H1 (cell line): Measurements from ENCODE around the gene AAK1. TPM values are rescaled to one million over a fixed set of nuclear protein-coding genes. Genes with fewer than 3 reads are reported as not detected.

Experiments used
- CTCF ChIA-PET: fragments of 300-600 bp; sonication (Branson Sonifier 250); formaldehyde crosslinking; loops from one replicate; lab custom pipeline; 2021; ENCODE audit not compliant: partially characterized antibody; lab: Charles Lee
- POLR2A ChIA-PET: fragments of 300-600 bp; sonication (Branson Sonifier 250); formaldehyde crosslinking; loops from one replicate; lab custom pipeline; 2021; ENCODE audit warnings: inconsistent platforms; ENCODE audit not compliant: partially characterized antibody; lab: Charles Lee
- DNase-seq, 2 experiments: peaks; one replicate each; pipeline versions ENCODE4 v3.0.0 to v3.0.0-alpha.2; 2010 to 2022; ENCODE audit warnings: low spot score in 2 of 2, low read depth in 1 of 2, mixed read lengths in 1 of 2
- FAIRE-seq: peaks from 2 replicates; lab custom pipeline; 2011; peaks lifted over from hg19 to GRCh38; lab: Jason Lieb, UNC
- H2AFZ ChIP-seq: 2 replicates; pipeline ENCODE4 v1.8.1; 2012; ENCODE audit warnings: low read length, inconsistent platforms
- H2AK5ac ChIP-seq: 2 replicates; pipeline ENCODE4 v1.6.1; 2013; ENCODE audit warnings: low read depth, low read length
- H2BK120ac ChIP-seq: replicated peaks from 2 replicates; pipeline ENCODE3; 2013; ENCODE audit warnings: low read depth, low read length, inconsistent platforms
- H2BK12ac ChIP-seq: 2 replicates; pipeline ENCODE4 v1.6.1; 2013; ENCODE audit warnings: low read depth, low read length
- H2BK15ac ChIP-seq: 2 replicates; pipeline ENCODE4 v1.6.1; 2013; ENCODE audit warnings: low read length
- H2BK20ac ChIP-seq: 2 replicates; pipeline ENCODE4 v1.6.1; 2013; ENCODE audit warnings: low read length
- H2BK5ac ChIP-seq: 2 replicates; pipeline ENCODE4 v1.6.1; 2013; ENCODE audit warnings: low read depth, low read length
- H3K14ac ChIP-seq: 2 replicates; pipeline ENCODE4 v1.6.1; 2013; ENCODE audit warnings: inconsistent platforms; ENCODE audit not compliant: insufficient read length
- H3K18ac ChIP-seq: 2 replicates; pipeline ENCODE4 v1.6.1; 2013; ENCODE audit warnings: low read length; ENCODE audit errors: extremely low read depth
- H3K23ac ChIP-seq: 2 replicates; pipeline ENCODE4 v1.6.1; 2013; ENCODE audit warnings: inconsistent platforms; ENCODE audit not compliant: insufficient read length
- H3K23me2 ChIP-seq: 2 replicates; pipeline ENCODE4 v1.6.1; 2013; ENCODE audit warnings: low read depth, low read length
- H3K27ac ChIP-seq: 2 replicates; pipeline ENCODE4 v1.6.1; 2011; ENCODE audit warnings: low read depth, low read length, inconsistent platforms
- H3K27me3 ChIP-seq, 4 experiments: replicated peaks in 1 of 4; 1 replicate in 1 of 4; 2 replicates in 3 of 4; pipeline versions ENCODE4 v1.6.1 to v1.8.1; 2011 to 2013; ENCODE audit warnings: low read length in 3 of 4, mild to moderate bottlenecking in 3 of 4, inconsistent platforms in 2 of 4, mixed read lengths in 2 of 4, moderate library complexity in 1 of 4; ENCODE audit not compliant: control insufficient read depth in 3 of 4, insufficient read depth in 3 of 4; ENCODE audit errors: extremely low read depth in 1 of 4
- H3K36me3 ChIP-seq, 4 experiments: 2 replicates each; pipeline versions ENCODE4 v1.6.1 to v1.8.1; 2011 to 2013; ENCODE audit warnings: mild to moderate bottlenecking in 4 of 4, low read length in 3 of 4, moderate library complexity in 2 of 4, control low read depth in 1 of 4, inconsistent platforms in 1 of 4; ENCODE audit not compliant: insufficient read depth in 4 of 4, control insufficient read depth in 2 of 4
- H3K4ac ChIP-seq: replicated peaks from 2 replicates; pipeline ENCODE3; 2013; ENCODE audit warnings: low read length, low read depth, mixed read lengths, inconsistent platforms; ENCODE audit not compliant: insufficient read length
- H3K4me1 ChIP-seq, 4 experiments: replicated peaks in 1 of 4; 1 replicate in 1 of 4; 2 replicates in 3 of 4; pipeline versions ENCODE4 v1.6.1 to v1.8.1; 2011 to 2013; ENCODE audit warnings: low read length in 3 of 4, inconsistent platforms in 2 of 4, mixed read lengths in 1 of 4; ENCODE audit not compliant: insufficient read depth in 4 of 4, control insufficient read depth in 3 of 4
- H3K4me2 ChIP-seq, 2 experiments: 2 replicates each; pipeline versions ENCODE4 v1.6.1 to v1.8.1; 2011 to 2013; ENCODE audit warnings: low read depth in 2 of 2, low read length in 2 of 2, control low read depth in 1 of 2, inconsistent platforms in 1 of 2, mild to moderate bottlenecking in 1 of 2; ENCODE audit not compliant: insufficient read depth in 1 of 2
- H3K4me3 ChIP-seq, 4 experiments: fragments of 200-600, 300-600 bp in 1 of 4; sonication (generic), shearing (Covaris generic), sonication (Bioruptor Twin) in 1 of 4; 2 replicates each; pipeline versions ENCODE4 v1.5.1 to v1.8.1; 2011 to 2016; ENCODE audit warnings: low read length in 4 of 4, low read depth in 3 of 4, control low read depth in 2 of 4, inconsistent platforms in 2 of 4, mild to moderate bottlenecking in 2 of 4, mixed read lengths in 1 of 4, moderate library complexity in 1 of 4; ENCODE audit not compliant: insufficient read depth in 2 of 4; ENCODE audit errors: extremely low read depth in 1 of 4
- H3K56ac ChIP-seq: replicated peaks from 2 replicates; pipeline ENCODE3; 2013; ENCODE audit warnings: low read depth, mild to moderate bottlenecking, mixed read lengths, low read length, inconsistent platforms; ENCODE audit not compliant: insufficient read length
- H3K79me1 ChIP-seq: 2 replicates; pipeline ENCODE4 v1.6.1; 2013; ENCODE audit warnings: low read depth, low read length, control low read depth
- H3K79me2 ChIP-seq, 2 experiments: 2 replicates each; pipeline versions ENCODE4 v1.6.1 to v1.8.1; 2012 to 2013; ENCODE audit warnings: low read length in 2 of 2, mild to moderate bottlenecking in 2 of 2, inconsistent platforms in 1 of 2; ENCODE audit not compliant: insufficient read depth in 2 of 2, control insufficient read depth in 1 of 2
- H3K9ac ChIP-seq, 4 experiments: replicated peaks in 1 of 4; 1 replicate in 1 of 4; 2 replicates in 3 of 4; pipeline versions ENCODE4 v1.6.1 to v1.8.1; 2011 to 2013; ENCODE audit warnings: low read depth in 3 of 4, low read length in 3 of 4, control low read depth in 2 of 4, mild to moderate bottlenecking in 2 of 4, moderate library complexity in 2 of 4, inconsistent platforms in 1 of 4; ENCODE audit errors: extremely low read depth in 1 of 4
- H3K9me3 ChIP-seq, 2 experiments: 2 replicates each; pipeline versions ENCODE4 v1.6.1 to v1.8.1; 2012 to 2013; ENCODE audit warnings: mild to moderate bottlenecking in 2 of 2, moderate library complexity in 2 of 2, control low read depth in 1 of 2, inconsistent platforms in 1 of 2, low read depth in 1 of 2, low read length in 1 of 2, mixed read lengths in 1 of 2; ENCODE audit not compliant: insufficient read depth in 2 of 2
- H4K20me1 ChIP-seq, 2 experiments: replicated peaks in 1 of 2; 2 replicates each; pipeline versions ENCODE3 to v1.8.1; 2011 to 2013; ENCODE audit warnings: inconsistent platforms in 2 of 2, low read length in 2 of 2, mild to moderate bottlenecking in 1 of 2; ENCODE audit not compliant: insufficient read depth in 2 of 2, control insufficient read depth in 1 of 2
- H4K5ac ChIP-seq: 2 replicates; pipeline ENCODE4 v1.6.1; 2013; ENCODE audit warnings: low read length, low read depth, mixed read lengths, inconsistent platforms; ENCODE audit not compliant: insufficient read length
- H4K8ac ChIP-seq: 2 replicates; pipeline ENCODE4 v1.8.0; 2013; ENCODE audit warnings: mild to moderate bottlenecking, moderate library complexity, low read length, inconsistent platforms; ENCODE audit not compliant: insufficient read depth; ENCODE audit errors: extremely low read depth
- H4K91ac ChIP-seq: replicated peaks from 2 replicates; pipeline ENCODE3; 2013; ENCODE audit warnings: low read length, mixed read lengths, inconsistent platforms; ENCODE audit not compliant: insufficient read length
- BCL11A ChIP-seq, 2 experiments: IDR thresholded peaks; one replicate each; pipeline ENCODE4 v1.6.1; 2011; ENCODE audit warnings: low read depth in 2 of 2, low read length in 2 of 2, mild to moderate bottlenecking in 2 of 2
- MAFK ChIP-seq: IDR thresholded peaks from 2 replicates; pipeline ENCODE4 v1.6.1; 2012; ENCODE audit warnings: low read depth, mild to moderate bottlenecking, improper control_type of control experiment, low read length
- POLR2AphosphoS5 ChIP-seq: IDR thresholded peaks from 2 replicates; pipeline ENCODE4 v1.6.1; 2011; ENCODE audit warnings: low read depth, low read length
- TAF7 ChIP-seq: optimal IDR thresholded peaks from 2 replicates; pipeline ENCODE3; 2011; ENCODE audit warnings: low read depth, mild to moderate bottlenecking, inconsistent platforms, low read length, moderate library complexity, borderline replicate concordance
- TBP ChIP-seq: IDR thresholded peaks from 2 replicates; pipeline ENCODE4 v1.6.1; 2011; ENCODE audit warnings: low read depth, low read length, improper control_type of control experiment
- WGBS, 2 experiments: shearing (Covaris generic) in 1 of 2; methylation state at CpG; one replicate each; pipeline versions ENCODE4 v1.1.6 to v1.1.7; 2013 to 2015; ENCODE audit warnings: low lambda C conversion rate in 2 of 2, mixed read lengths in 2 of 2, inconsistent platforms in 1 of 2, low coverage in 1 of 2, missing lambda C conversion rate in 1 of 2; ENCODE audit not compliant: insufficient replicate concordance in 2 of 2, insufficient coverage in 1 of 2, insufficient read length in 1 of 2; ENCODE audit errors: extremely low coverage in 1 of 2, missing lambda C conversion rate in 1 of 2; 5-methylcytosine and 5-hydroxymethylcytosine counted together
- polyA plus RNA-seq, 7 experiments: library from polyadenylated mRNA; depleted of rRNA in 3 of 7; stranded (reverse) in 5 of 7; unstranded in 2 of 7; fragments of >200 nt in 5 of 7; fragments of 200-250 nt in 2 of 7; gene quantifications; 1 replicate in 5 of 7; 2 replicates in 1 of 7; 4 replicates in 1 of 7; pipeline versions ENCODE4 v1.2.1 to v1.2.3, GENCODE V29; 2011 to 2013; ENCODE audit warnings: missing spikeins in 2 of 7, mixed read lengths in 2 of 7
- total RNA-seq: library from RNA; stranded (reverse); fragmentation: NEBNext Ultra II Directional; extraction: Animal tissue kit (Norgen Biotek cat#: 25700); gene quantifications from 2 replicates; pipeline ENCODE4 v1.2.1, GENCODE V29; 2021

The AAK1 gene
- total and polyA plus RNA-seq, 2 of the 8 experiments (the other 6 are each of a cell fraction or from before 2014, with no cell fraction given): 10.0 to 40.5 TPM

- no peak overlapping the region for H3K14ac ChIP-seq
- POLR2A ChIA-PET: interaction anchor here (1.0 kb wide), 1 partner anchor 31 kb away, joined by 4 read pairs; no protein-coding TSS in a partner anchor
- TF ChIP-seq POLR2AphosphoS5 (no peak), BCL11A (IDR thresholded peaks at IDR 0.05; ENCODE audit: low read depth in 2 of 2, low read length in 2 of 2) (no peak), MAFK (peak; percentile 39; the same call in 1 of the 2 replicates), TAF7 (no peak), TBP (no peak)
- no peak overlapping the region for H3K56ac ChIP-seq
- H4K5ac ChIP-seq: no peak overlapping the region
- CTCF ChIA-PET: no interaction called here
- H3K79me2 ChIP-seq: no peaks in the 10 kb centered on the region
- no peak overlapping the region for H3K4me2 ChIP-seq
- no peaks in the 10 kb centered on the region for H4K20me1 ChIP-seq
- H2AK5ac ChIP-seq: no peak overlapping the region
- H3K27me3 ChIP-seq: no peaks in the 10 kb centered on the region; a peak in 1 of 7 replicates
- H3K23ac ChIP-seq: no peak overlapping the region
- WGBS, 2 experiments: 88% methylated on average over 1 of the region's 1 CpG; no CpG with 5 or more reads in 1 of the 2 experiments
- H3K9me3 ChIP-seq: no peaks in the 10 kb centered on the region
- no peak overlapping the region for H2BK5ac ChIP-seq
- peaks cover 0 to 8% (median 0%) of the 10 kb centered on the region in 4 experiments; a peak in 2 of 8 replicates for H3K36me3 ChIP-seq
- no peak overlapping the region for H2AFZ ChIP-seq
- no peak overlapping the region for H2BK20ac ChIP-seq
- no peaks in the 10 kb centered on the region for H3K23me2 ChIP-seq
- FAIRE-seq: no peak
- peaks cover 0 to 2% (median 0%) of the 10 kb centered on the region in 4 experiments; a peak in 3 of 7 replicates for H3K4me1 ChIP-seq
- H2BK15ac ChIP-seq: no peak overlapping the region
- no peak overlapping the region for H3K4ac ChIP-seq
- H4K8ac ChIP-seq: no peak overlapping the region
- DNase-seq: no peak
- no peak overlapping the region for H3K18ac ChIP-seq
- no peak overlapping the region for H2BK12ac ChIP-seq
- H3K9ac ChIP-seq: no peak overlapping the region
- H4K91ac ChIP-seq: no peak overlapping the region
- no peak overlapping the region for H3K4me3 ChIP-seq
- no peak overlapping the region for H3K27ac ChIP-seq
- H3K79me1 ChIP-seq: no peaks in the 10 kb centered on the region
- H2BK120ac ChIP-seq: no peak overlapping the region
Measured at GRCh38 chr2:69469784-69470183, 173.8 kb downstream of the AAK1 start.
